Occipital lobe (tissue), 2 donors: ENCODE results near the gene COQ8A. TPM values are rescaled to one million over a fixed set of nuclear protein-coding genes. Genes with fewer than 3 reads are reported as not detected.
"Not testable (repeated sequence)": the region's sequence is repeated elsewhere in the genome, so short reads cannot be mapped to it uniquely, and the experiment has no call there.

Experiments
- DNase-seq: peaks from one replicate; lab custom pipeline; 2025; lab: John Stamatoyannopoulos, UW
- total RNA-seq: library from RNA; depleted of rRNA; stranded (reverse); fragments of >200 nt; gene quantifications from one replicate; pipeline ENCODE4 v1.2.3, GENCODE V29; 2014

The COQ8A gene
- total RNA-seq, 1 donor from 2014 or later = 18.2 TPM

- no peak for DNase-seq
These were observed 11.4 kb downstream of the COQ8A start for GRCh38 chr1:226951286-226952117.

GRCh38 chr1:226952118-226952441 lies 12.0 kb downstream of the COQ8A start:
- no peak for DNase-seq

- no peak for DNase-seq
These were observed 13.2 kb downstream of the COQ8A start for GRCh38 chr1:226953175-226953800.

GRCh38 chr1:226954337-226954736 lies 14.2 kb downstream of the COQ8A start:
- no peak for DNase-seq

- DNase-seq = no peak
These were observed 14.7 kb downstream of the COQ8A start for GRCh38 chr1:226954777-226955176.

- not testable (repeated sequence) for DNase-seq
These were observed 15.8 kb downstream of the COQ8A start for GRCh38 chr1:226955857-226956256.

GRCh38 chr1:226956942-226957713 lies 17.0 kb downstream of the COQ8A start:
- DNase-seq = no peak

GRCh38 chr1:226957714-226958113 lies 17.6 kb downstream of the COQ8A start:
- no peak for DNase-seq

- no peak for DNase-seq
These were observed 18.2 kb downstream of the COQ8A start for GRCh38 chr1:226958300-226958699.

- no peak for DNase-seq
These were observed 20.2 kb downstream of the COQ8A start for GRCh38 chr1:226960256-226960655.

GRCh38 chr1:226960944-226961765 lies 21.1 kb downstream of the COQ8A start:
- no peak for DNase-seq

GRCh38 chr1:226962421-226963391 lies 22.6 kb downstream of the COQ8A start:
- no peak for DNase-seq

- no peak for DNase-seq
These were observed 24.0 kb downstream of the COQ8A start for GRCh38 chr1:226964068-226964425.

GRCh38 chr1:226964611-226965486 lies 24.8 kb downstream of the COQ8A start:
- DNase-seq = no peak

GRCh38 chr1:226965581-226966440 lies 25.7 kb downstream of the COQ8A start:
- peak; percentile 11 for DNase-seq

- no peak for DNase-seq
These were observed 26.6 kb downstream of the COQ8A start for GRCh38 chr1:226966683-226967082.

- DNase-seq = peak; percentile 55
These were observed 27.6 kb downstream of the COQ8A start for GRCh38 chr1:226967665-226968064.

- DNase-seq = no peak
These were observed 31.7 kb downstream of the COQ8A start for GRCh38 chr1:226971765-226972164.
